Astrocyte (in vitro differentiated cells and primary cell): ENCODE data around the gene TRANK1.
"Not testable (repeated sequence)": the region's sequence is repeated elsewhere in the genome, so short reads cannot be mapped to it uniquely, and the experiment has no call there.

Experiments
- CTCF ChIP-seq: IDR thresholded peaks from 2 replicates; pipeline ENCODE4 v1.5.1; 2011; ENCODE audit warnings: low read depth, mild to moderate bottlenecking, inconsistent platforms, low read length, moderate library complexity; ENCODE audit not compliant: insufficient read depth
- EZH2 ChIP-seq: IDR thresholded peaks from 2 replicates; pipeline ENCODE4 v1.6.1; 2012; ENCODE audit warnings: mild to moderate bottlenecking, low read length, inconsistent platforms; ENCODE audit not compliant: insufficient read depth

GRCh38 chr3:36963008-36963407, 18.2 kb upstream of the TRANK1 start:
- TF ChIP-seq CTCF, EZH2: not testable (repeated sequence)
